ENCODE measurements around the gene DRD2. TPM values are rescaled to one million over a fixed set of nuclear protein-coding genes. Genes with fewer than 3 reads are reported as not detected.

Gene DRD2
- total and polyA plus RNA-seq, 3 donors from 2014 or later = 0.74 to 2.6 (median 2.5) TPM

DNA sequence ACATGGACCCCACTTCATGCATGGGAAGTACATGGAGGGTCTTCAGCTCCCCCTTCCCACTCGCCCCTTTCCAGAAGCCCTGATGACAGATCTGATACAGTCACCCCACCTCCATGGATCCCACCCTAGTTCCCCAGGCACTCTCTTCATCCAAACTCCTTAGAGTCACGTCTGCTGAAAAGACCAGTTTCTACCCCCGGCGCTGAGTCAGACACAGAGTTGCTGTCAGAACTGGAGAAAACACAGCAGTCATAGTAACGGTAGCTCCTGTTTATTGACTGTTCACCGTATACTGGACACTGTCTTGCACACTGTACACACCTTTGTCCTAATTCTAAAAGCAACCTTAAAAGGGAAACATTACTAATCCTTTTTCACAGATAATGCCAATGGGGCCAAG lies 29.1 kb downstream of the DRD2 start:
- H3K27me3 ChIP-seq = no peaks in the 10 kb centered on the region
- H3K27ac ChIP-seq = no peak overlapping the region
- 86 to 87% methylated on average over 6 of the region's 6 CpGs for WGBS, 2 donors
- no peak overlapping the region for H3K4me3 ChIP-seq
- no peaks in the 10 kb centered on the region for H3K9me3 ChIP-seq
- no peak for TF ChIP-seq POLR2A (IDR thresholded peaks at IDR 0.05)
- TF ChIP-seq, protein P1, sequence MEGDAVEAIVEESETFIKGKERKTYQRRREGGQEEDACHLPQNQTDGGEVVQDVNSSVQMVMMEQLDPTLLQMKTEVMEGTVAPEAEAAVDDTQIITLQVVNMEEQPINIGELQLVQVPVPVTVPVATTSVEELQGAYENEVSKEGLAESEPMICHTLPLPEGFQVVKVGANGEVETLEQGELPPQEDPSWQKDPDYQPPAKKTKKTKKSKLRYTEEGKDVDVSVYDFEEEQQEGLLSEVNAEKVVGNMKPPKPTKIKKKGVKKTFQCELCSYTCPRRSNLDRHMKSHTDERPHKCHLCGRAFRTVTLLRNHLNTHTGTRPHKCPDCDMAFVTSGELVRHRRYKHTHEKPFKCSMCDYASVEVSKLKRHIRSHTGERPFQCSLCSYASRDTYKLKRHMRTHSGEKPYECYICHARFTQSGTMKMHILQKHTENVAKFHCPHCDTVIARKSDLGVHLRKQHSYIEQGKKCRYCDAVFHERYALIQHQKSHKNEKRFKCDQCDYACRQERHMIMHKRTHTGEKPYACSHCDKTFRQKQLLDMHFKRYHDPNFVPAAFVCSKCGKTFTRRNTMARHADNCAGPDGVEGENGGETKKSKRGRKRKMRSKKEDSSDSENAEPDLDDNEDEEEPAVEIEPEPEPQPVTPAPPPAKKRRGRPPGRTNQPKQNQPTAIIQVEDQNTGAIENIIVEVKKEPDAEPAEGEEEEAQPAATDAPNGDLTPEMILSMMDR (IDR thresholded peaks at IDR 0.05) = no peak
- H3K4me1 ChIP-seq = no peaks in the 10 kb centered on the region
- intact Hi-C loops (cut with DNase I; ENCODE audit: low total_unique reads) = no loop called here
- no peak for DNase-seq
- H3K36me3 ChIP-seq (ENCODE audit: low read depth, missing control alignments) = no peaks in the 10 kb centered on the region

DNA sequence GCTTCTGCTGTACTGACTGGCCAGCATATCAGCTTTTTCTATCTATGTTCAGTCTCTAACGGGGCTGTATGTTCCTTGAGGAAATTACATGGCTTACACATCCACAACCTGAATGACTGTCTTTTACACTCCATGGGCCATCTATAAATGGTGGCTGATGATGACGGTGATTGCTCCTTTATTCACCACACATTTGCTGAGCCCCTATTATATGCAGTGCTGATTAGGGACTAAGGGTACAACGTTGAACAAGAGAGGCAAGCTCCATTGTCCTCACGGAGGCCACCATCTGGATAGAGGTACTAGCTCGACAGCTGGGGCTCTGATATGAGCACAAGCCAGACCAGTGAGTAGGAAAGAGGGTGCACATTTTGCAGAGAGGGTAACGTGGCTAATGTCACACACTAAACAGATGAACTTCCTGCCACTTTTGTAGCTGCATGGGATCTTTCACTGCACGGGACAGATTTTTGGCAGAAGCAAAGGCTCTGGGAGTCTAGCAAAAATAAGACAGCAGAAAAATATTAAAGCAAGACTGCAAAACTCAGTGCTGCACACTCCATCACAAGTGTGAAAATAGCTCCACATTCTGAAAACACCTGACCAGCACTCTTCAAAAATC lies 30.6 kb downstream of the DRD2 start:
- Histone ChIP-seq H3K9me3 (no peaks in the 10 kb centered on the region), H3K27ac (no peak overlapping the region), H3K4me1 (no peaks in the 10 kb centered on the region), H3K4me3 (no peak overlapping the region), H3K36me3 (ENCODE audit: low read depth, missing control alignments) (no peaks in the 10 kb centered on the region), H3K27me3 (no peaks in the 10 kb centered on the region)
- intact Hi-C loops (cut with DNase I; ENCODE audit: low total_unique reads) = no loop called here
- DNase-seq = no peak
- 45 to 61% methylated on average over 6 to 7 of the region's 7 CpGs for WGBS, 2 donors
- no peak for TF ChIP-seq POLR2A (IDR thresholded peaks at IDR 0.05)
- TF ChIP-seq, protein P1 (IDR thresholded peaks at IDR 0.05) = no peak

- Histone ChIP-seq H3K9me3 (no peaks in the 10 kb centered on the region), H3K27me3 (no peaks in the 10 kb centered on the region), H3K4me3 (no peak overlapping the region), H3K27ac (no peak overlapping the region), H3K4me1 (no peaks in the 10 kb centered on the region), H3K36me3 (ENCODE audit: low read depth, missing control alignments) (no peaks in the 10 kb centered on the region)
- no peak for DNase-seq
- WGBS, 2 donors = 92 to 98% methylated on average over 2 of the region's 2 CpGs
- TF ChIP-seq POLR2A (IDR thresholded peaks at IDR 0.05) = no peak
- intact Hi-C loops (cut with DNase I; ENCODE audit: low total_unique reads) = no loop called here
Observed at GRCh38 chr11:113440816-113441215, 34.4 kb downstream of the DRD2 start.

GRCh38 chr11:113436672-113437252 lies 38.4 kb downstream of the DRD2 start:
- intact Hi-C loops (cut with DNase I; ENCODE audit: low total_unique reads) = no loop called here
- no peak for DNase-seq
- Histone ChIP-seq H3K4me3 (no peak overlapping the region), H3K27me3 (no peaks in the 10 kb centered on the region), H3K27ac (no peak overlapping the region), H3K9me3 (no peaks in the 10 kb centered on the region), H3K4me1 (no peaks in the 10 kb centered on the region), H3K36me3 (ENCODE audit: low read depth, missing control alignments) (no peaks in the 10 kb centered on the region)
- no peak for TF ChIP-seq POLR2A (IDR thresholded peaks at IDR 0.05)
- TF ChIP-seq, protein P1 (IDR thresholded peaks at IDR 0.05) = no peak
- WGBS, 2 donors = 73 to 81% methylated on average over 6 of the region's 6 CpGs

DNA sequence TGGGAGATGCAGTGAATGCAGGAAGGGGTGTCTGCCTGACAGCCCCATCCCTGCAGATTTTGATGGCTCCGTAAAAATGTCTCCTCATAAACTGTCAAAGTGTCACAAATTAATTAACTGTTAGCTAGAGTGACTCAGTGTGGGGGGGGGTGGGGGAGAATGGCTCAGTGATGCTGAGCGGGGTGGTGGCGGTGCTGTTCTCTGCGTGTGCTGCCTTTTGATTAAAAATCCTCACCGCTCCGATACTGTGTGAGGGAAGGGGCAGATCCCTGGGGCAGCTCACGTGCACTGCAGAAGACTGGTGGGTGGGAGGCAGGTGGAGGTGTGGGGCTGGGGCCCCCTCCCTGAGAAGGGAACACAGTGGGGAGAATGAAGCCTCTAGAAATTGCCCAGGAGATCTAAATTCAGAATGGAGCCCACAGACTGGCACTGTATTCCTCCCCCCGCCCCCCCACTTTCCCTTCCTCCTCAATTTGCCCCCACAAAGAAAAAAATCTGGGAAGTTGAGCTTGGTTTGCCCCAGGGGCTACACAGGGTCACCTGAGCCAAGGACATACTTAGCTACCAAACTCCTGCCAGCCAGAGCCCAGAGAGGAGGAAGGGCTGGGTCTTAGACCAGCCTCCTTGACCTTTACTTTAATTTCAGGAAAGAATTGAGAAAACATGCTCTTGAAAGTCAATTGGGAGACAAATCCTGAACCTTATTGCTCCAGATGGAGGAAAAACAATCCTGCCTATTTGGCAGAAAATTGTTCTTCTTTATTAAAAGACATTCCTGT lies 39.8 kb downstream of the DRD2 start:
- 82 to 84% methylated on average over 7 to 8 of the region's 8 CpGs for WGBS, 2 donors
- no peaks in the 10 kb centered on the region for H3K27me3 ChIP-seq
- intact Hi-C loops (cut with DNase I; ENCODE audit: low total_unique reads) = no loop called here
- no peaks in the 10 kb centered on the region for H3K4me1 ChIP-seq
- H3K4me3 ChIP-seq = no peak overlapping the region
- H3K36me3 ChIP-seq (ENCODE audit: low read depth, missing control alignments) = no peaks in the 10 kb centered on the region
- TF ChIP-seq, protein P1 (IDR thresholded peaks at IDR 0.05) = no peak
- no peak for TF ChIP-seq POLR2A (IDR thresholded peaks at IDR 0.05)
- H3K27ac ChIP-seq = no peak overlapping the region
- no peaks in the 10 kb centered on the region for H3K9me3 ChIP-seq
- DNase-seq = no peak

Data from testis (tissue), 3 donors.